OCI-LY3 (cell line): ENCODE data around the gene SYCE1.

ENCODE experiments used
- EZH2phosphoT487 ChIP-seq: fragments of 200-600 bp; shearing (Covaris generic); IDR thresholded peaks from 2 replicates; pipeline ENCODE4 v1.6.1; 2018; ENCODE audit warnings: antibody characterized with exemption, mixed run types, low read depth
- TF ChIP-seq, protein P1 (sequence below): fragments of 200-600, 300-600 bp; sonication (generic); IDR thresholded peaks from 2 replicates; pipeline ENCODE4 v1.5.1; 2014; ENCODE audit warnings: antibody characterized with exemption, low read length, low read depth

GRCh38 chr10:133567609-133568286 lies 2.4 kb upstream of the SYCE1 start:
- TF ChIP-seq, protein P1, sequence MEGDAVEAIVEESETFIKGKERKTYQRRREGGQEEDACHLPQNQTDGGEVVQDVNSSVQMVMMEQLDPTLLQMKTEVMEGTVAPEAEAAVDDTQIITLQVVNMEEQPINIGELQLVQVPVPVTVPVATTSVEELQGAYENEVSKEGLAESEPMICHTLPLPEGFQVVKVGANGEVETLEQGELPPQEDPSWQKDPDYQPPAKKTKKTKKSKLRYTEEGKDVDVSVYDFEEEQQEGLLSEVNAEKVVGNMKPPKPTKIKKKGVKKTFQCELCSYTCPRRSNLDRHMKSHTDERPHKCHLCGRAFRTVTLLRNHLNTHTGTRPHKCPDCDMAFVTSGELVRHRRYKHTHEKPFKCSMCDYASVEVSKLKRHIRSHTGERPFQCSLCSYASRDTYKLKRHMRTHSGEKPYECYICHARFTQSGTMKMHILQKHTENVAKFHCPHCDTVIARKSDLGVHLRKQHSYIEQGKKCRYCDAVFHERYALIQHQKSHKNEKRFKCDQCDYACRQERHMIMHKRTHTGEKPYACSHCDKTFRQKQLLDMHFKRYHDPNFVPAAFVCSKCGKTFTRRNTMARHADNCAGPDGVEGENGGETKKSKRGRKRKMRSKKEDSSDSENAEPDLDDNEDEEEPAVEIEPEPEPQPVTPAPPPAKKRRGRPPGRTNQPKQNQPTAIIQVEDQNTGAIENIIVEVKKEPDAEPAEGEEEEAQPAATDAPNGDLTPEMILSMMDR: no peak
- TF ChIP-seq EZH2phosphoT487: no peak
